ENCODE results near the gene ATR.
A peak's percentile ranks its signal among the peaks of the same experiment; 100 is the strongest.
"Not testable (repeated sequence)": the region's sequence is repeated elsewhere in the genome, so short reads cannot be mapped to it uniquely, and the experiment has no call there.

ATR gene

DNA sequence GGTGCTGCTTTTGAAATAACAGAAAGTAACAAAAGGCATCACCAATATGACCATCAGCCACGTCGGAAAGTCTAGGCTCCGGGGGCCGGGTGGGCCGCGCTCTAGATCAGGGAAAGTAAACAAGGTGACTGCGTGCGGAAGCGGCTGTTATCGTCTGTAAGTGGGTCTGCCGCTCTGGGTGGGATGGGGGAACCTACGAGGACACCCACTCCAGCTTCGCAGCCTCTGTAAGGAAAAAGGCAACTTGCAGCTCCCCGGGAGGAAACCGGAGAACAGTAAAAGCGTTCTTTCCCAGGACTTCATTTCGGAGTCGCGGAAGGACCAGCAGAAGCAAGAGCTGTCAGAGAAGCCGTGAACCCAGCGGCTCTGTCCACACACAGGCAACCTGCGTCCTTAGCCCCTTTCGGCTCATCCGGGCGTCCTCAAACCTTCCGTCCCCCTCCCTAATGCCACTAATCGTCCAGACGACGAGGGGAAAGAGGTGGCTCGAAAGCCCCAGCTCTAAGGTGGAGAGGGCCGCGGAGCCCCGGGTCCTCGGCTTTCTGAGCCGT is 131.2 kb downstream of the ATR start:
- peak; percentile 49 for DNase-seq

- peak; percentile 4 for DNase-seq
These were observed 132.7 kb downstream of the ATR start for GRCh38 chr3:142445816-142446254.

- no peak for DNase-seq
These were observed 134.2 kb downstream of the ATR start for GRCh38 chr3:142444343-142444742.

- not testable (repeated sequence) for DNase-seq
These were observed 135.5 kb downstream of the ATR start for GRCh38 chr3:142443060-142443459.

DNA sequence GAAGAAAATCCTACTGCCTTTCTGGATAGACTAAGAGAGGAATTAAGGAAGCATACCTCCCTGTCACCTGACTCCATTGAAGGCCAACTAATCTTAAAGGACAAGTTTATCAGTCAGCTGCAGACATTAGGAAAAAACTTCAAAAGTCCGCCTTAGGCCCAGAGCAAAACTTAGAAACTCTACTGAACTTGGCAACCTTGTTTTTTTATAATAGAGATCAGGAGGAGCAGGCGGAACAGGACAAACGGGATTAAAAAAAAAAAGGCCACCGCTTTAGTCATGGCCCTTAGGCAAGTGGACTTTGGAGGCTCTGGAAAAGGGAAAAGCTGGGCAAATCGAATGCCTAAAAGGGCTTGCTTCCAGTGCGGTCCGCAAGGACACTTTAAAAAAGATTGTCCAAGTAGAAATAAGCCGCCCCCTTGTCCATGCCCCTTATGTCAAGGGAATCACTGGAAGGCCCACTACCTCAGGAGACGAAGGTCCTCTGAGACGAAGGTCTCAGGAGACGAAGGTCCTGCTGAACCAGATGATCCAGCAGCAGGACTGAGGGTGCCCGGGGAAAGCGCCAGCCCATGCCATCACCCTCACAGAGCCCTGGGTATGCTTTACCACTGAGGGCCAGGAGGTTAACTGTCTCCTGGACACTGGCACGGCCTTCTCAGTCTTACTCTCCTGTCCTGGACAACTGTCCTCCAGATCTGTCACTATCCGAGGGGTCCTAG is 138.9 kb downstream of the ATR start:
- DNase-seq: not testable (repeated sequence)

DNA sequence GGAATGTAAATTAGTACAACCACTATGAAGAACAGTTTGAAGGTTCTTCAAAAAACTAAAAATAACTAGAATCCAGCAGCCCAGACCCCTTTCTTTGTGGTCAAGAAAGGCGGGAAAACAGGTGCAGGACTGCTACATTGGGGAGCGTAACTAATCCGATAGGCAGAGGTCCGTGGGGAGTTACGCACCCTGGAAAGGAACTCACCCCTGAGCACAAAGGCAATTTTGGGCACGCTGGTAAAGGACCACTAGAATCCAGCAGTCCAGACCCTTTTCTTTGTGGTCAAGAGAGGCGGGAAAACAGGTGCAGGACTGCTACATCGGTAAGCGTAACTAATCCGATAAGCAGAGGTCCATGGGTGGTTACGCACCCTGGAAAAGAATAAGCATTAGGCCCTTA is 140.4 kb downstream of the ATR start:
- DNase-seq: not testable (repeated sequence)

DNA sequence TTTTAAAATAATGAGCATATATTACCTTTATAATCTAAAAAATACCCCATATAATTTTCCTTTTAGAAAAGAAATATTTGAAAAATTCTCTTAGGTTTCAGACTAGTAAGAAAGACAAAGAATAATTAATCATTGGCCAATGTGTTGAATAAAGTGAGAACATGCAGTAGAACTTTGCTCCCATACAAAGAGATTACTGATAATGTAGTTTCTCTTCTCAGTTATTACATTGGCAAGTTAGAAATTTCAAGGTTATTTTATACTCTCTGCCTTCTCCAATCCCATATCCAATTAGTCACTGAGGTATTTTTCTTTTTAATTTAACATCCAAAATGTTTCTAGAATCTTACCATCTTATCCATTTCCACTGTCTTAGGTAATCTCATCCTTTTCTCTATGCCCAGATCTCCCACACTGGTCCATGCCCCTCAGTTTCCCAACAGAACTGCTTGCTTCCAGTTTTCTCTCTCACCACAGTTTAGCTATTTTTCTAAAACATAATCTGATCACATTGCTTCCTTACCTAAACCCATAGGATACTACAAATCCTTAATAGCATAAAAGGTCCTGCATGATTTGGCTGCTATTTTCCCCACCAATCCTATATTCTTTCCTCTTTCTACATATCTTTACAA is 141.5 kb downstream of the ATR start:
- DNase-seq: no peak

DNA sequence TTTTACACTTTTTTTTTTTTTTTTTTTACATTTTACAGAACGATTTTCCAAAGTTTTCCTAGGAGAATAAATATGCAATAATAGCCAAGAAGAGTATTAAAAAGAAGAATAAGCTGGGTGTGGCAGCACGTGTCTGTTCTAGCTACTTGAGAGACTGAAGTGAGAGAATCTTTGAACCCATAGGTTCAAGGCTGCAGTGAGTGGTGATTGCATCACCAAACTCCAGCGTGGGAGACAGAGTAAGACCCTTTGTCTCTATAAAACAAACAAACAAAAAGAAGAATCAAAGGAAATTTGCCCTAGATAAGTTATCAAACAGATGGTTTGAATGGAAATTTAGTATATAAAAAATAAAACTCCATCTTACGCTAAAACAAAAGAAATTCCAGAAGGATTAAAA is 144.0 kb downstream of the ATR start:
- no peak for DNase-seq

- no peak for DNase-seq
These were observed 145.4 kb downstream of the ATR start for GRCh38 chr3:142433110-142433509.

- no peak for DNase-seq
These were observed 149.0 kb downstream of the ATR start for GRCh38 chr3:142429582-142429981.

- DNase-seq: no peak
These were observed 153.8 kb downstream of the ATR start for GRCh38 chr3:142424754-142425153.

GRCh38 chr3:142418926-142419592 is 159.5 kb downstream of the ATR start:
- DNase-seq: no peak

- no peak for DNase-seq
These were observed 161.2 kb downstream of the ATR start for GRCh38 chr3:142417302-142417701.

DNA sequence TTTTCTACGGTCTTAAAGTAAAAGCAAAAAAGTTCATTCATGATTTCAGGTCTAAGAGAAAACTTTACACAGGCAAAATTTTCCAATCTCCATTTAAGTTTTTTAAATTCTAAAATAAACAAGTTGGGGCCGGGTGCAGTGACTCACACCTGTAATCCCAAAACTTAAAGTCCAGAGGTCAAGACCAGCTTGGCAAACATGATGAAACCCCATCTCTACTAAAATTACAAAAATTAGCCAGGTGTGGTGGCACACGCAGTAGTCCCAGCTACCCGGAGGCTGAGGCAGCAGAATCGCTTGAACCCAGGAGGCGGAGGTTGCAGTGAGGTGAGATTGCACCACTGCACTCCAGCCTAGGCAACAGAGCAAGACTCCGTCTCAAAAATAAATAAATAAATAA is 178.0 kb downstream of the ATR start:
- DNase-seq: not testable (repeated sequence)

All from fibroblast of skin of abdomen (primary cell).